HEK293T (cell line): ENCODE measurements around the gene ARHGAP32.

Experiments
- CTCF ChIA-PET: fragments of 350-600 bp; formaldehyde crosslinking; extraction: SDS; loops from one replicate; lab custom pipeline; 2021; ENCODE audit warnings: antibody characterized with exemption, inconsistent platforms; lab: Yijun Ruan, JAX
- POLR2A ChIA-PET: fragments of 350-600 bp; formaldehyde crosslinking; extraction: SDS; loops from one replicate; lab custom pipeline; 2020; ENCODE audit warnings: antibody characterized with exemption, inconsistent platforms; lab: Yijun Ruan, JAX
- DNase-seq: peaks from one replicate; pipeline ENCODE4 v3.0.0; 2012; ENCODE audit warnings: mixed read lengths; ENCODE audit errors: extremely low spot score
- ARNT ChIP-seq: fragments of 450-650 bp; IDR thresholded peaks from 2 replicates; pipeline ENCODE4 v1.6.1; 2017; ENCODE audit warnings: mild to moderate bottlenecking
- BHLHE40 ChIP-seq: fragments of 450-650 bp; IDR thresholded peaks from 2 replicates; pipeline ENCODE4 v1.6.1; 2016; ENCODE audit warnings: mild to moderate bottlenecking, moderate library complexity, borderline replicate concordance
- CTBP1 ChIP-seq: fragments of 450-650 bp; IDR thresholded peaks from 2 replicates; pipeline ENCODE4 v1.6.1; 2016; ENCODE audit warnings: borderline replicate concordance
- ELF4 ChIP-seq: fragments of 450-650 bp; IDR thresholded peaks from 2 replicates; pipeline ENCODE4 v1.6.1; 2017; ENCODE audit warnings: antibody characterized with exemption
- FOXA1 ChIP-seq: fragments of 450-650 bp; IDR thresholded peaks from 2 replicates; pipeline ENCODE4 v1.6.1; 2016; ENCODE audit warnings: mild to moderate bottlenecking
- FOXK2 ChIP-seq: fragments of 450-650 bp; IDR thresholded peaks from 2 replicates; pipeline ENCODE4 v1.6.1; 2016; ENCODE audit warnings: mild to moderate bottlenecking
- FOXM1 ChIP-seq: fragments of 450-650 bp; IDR thresholded peaks from 2 replicates; pipeline ENCODE4 v1.6.1; 2017; ENCODE audit warnings: mild to moderate bottlenecking, borderline replicate concordance
- HDGF ChIP-seq: fragments of 450-650 bp; IDR thresholded peaks from 2 replicates; pipeline ENCODE4 v1.6.1; 2017; ENCODE audit warnings: antibody characterized with exemption, borderline replicate concordance
- L3MBTL2 ChIP-seq: fragments of 450-650 bp; conservative IDR thresholded peaks from 2 replicates; pipeline ENCODE4 v1.6.1; 2016; ENCODE audit warnings: mild to moderate bottlenecking
- LEF1 ChIP-seq: fragments of 450-650 bp; IDR thresholded peaks from 2 replicates; pipeline ENCODE4 v1.6.1; 2017; ENCODE audit warnings: mild to moderate bottlenecking, borderline replicate concordance
- NFRKB ChIP-seq: fragments of 450-650 bp; IDR thresholded peaks from 2 replicates; pipeline ENCODE4 v1.6.1; 2016; ENCODE audit warnings: mild to moderate bottlenecking, moderate library complexity
- SP1 ChIP-seq: fragments of 450-650 bp; IDR thresholded peaks from 2 replicates; pipeline ENCODE4 v1.6.1; 2017
- SUZ12 ChIP-seq: fragments of 450-650 bp; IDR thresholded peaks from 2 replicates; pipeline ENCODE4 v1.6.1; 2016; ENCODE audit warnings: mild to moderate bottlenecking
- TARDBP ChIP-seq: fragments of 450-650 bp; IDR thresholded peaks from 2 replicates; pipeline ENCODE4 v1.6.1; 2016
- ZNF384 ChIP-seq: fragments of 450-650 bp; IDR thresholded peaks from 2 replicates; pipeline ENCODE4 v1.6.1; 2016
- TF ChIP-seq, protein P1 (sequence below): fragments of 450-650 bp; IDR thresholded peaks from 2 replicates; pipeline ENCODE4 v1.6.1; 2016

The ARHGAP32 gene

DNA sequence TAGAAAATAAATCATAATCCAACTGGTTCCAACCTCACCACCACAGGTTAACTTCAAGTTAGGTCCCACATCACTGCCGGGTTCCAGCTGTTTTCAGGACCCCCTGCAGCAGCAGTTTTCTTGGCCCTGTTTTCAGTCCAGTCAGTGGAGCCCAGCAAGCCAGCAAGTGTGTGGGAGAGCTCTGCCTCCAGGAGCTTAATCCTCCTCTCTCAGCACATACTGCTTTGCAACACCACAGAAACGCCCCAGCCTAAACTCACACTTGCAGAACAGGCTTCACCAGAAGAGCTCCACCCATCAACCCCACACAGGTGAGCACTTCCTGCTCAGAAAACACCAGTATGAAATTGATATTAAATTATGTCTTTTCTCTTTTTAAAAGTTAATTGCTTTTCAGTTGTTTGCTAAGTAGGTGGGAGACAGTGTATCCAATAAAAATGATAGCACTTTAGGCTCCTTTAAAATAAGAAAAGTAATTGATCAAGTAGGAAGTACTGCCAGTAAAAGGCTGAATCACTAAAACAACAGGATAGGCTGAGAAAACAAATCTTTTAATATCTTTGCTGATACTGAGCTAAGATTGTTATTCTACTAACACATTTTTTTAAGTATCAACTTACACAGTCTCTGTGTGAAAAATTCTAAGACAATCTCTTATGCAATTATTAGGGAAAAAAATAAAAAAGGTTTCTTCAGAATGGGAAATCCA lies 168.0 kb downstream of the ARHGAP32 start:
- ChIA-PET POLR2A (no interaction called here), CTCF (interaction anchor here (0.7 kb wide), 1 partner anchor 12 kb away, joined by 3 read pairs; no protein-coding TSS in a partner anchor)
- DNase-seq: peak; percentile 31
- TF ChIP-seq LEF1 (no peak), FOXM1 (no peak), ARNT (no peak), TARDBP (no peak), L3MBTL2 (no peak), HDGF (no peak), FOXA1 (no peak), BHLHE40 (no peak), SUZ12 (no peak), NFRKB (no peak), CTBP1 (no peak), ZNF384 (no peak), ELF4 (no peak), SP1 (no peak)
- TF ChIP-seq, protein P1, sequence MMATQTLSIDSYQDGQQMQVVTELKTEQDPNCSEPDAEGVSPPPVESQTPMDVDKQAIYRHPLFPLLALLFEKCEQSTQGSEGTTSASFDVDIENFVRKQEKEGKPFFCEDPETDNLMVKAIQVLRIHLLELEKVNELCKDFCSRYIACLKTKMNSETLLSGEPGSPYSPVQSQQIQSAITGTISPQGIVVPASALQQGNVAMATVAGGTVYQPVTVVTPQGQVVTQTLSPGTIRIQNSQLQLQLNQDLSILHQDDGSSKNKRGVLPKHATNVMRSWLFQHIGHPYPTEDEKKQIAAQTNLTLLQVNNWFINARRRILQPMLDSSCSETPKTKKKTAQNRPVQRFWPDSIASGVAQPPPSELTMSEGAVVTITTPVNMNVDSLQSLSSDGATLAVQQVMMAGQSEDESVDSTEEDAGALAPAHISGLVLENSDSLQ: no peak

- DNase-seq: no peak
- CTCF ChIA-PET: no interaction called here
- TF ChIP-seq BHLHE40: no peak
- TF ChIP-seq NFRKB: no peak
- TF ChIP-seq LEF1: no peak
- no peak for TF ChIP-seq FOXM1
- POLR2A ChIA-PET: no interaction called here
These were observed 170.8 kb downstream of the ARHGAP32 start for GRCh38 chr11:129021295-129021694.

- TF ChIP-seq TARDBP: no peak
- no peak for TF ChIP-seq HDGF
- no peak for TF ChIP-seq SUZ12
- TF ChIP-seq ARNT: no peak
- no peak for TF ChIP-seq BHLHE40
- no peak for TF ChIP-seq SP1
- TF ChIP-seq FOXA1: no peak
- TF ChIP-seq ELF4: no peak
- no peak for TF ChIP-seq NFRKB
- TF ChIP-seq, protein P1: no peak
- no peak for TF ChIP-seq ZNF384
- no peak for TF ChIP-seq FOXM1
- TF ChIP-seq CTBP1: no peak
- TF ChIP-seq FOXK2: no peak
- no peak for TF ChIP-seq LEF1
- TF ChIP-seq L3MBTL2: no peak
- ChIA-PET POLR2A (no interaction called here), CTCF (no interaction called here)
- DNase-seq: no peak
These were observed 173.1 kb downstream of the ARHGAP32 start for GRCh38 chr11:129018991-129019390.

DNA sequence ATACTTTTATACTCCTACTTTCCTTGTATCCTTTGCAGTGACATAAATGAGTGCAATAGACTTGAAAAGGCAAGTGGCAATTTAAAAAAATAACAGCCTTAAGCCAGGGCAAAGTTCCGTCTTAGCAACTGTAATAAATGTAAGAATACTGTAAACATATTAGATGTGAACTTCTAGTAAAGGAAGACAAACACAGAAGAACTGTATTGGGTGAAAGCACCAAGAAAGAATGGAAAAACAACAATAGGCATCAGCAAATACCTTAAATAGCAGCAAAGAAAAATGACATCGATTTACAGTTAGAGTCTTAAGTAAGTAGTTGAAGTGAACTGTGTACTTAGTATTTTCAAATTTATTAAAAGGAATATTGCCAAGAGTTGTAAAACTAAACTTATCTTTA lies 174.0 kb downstream of the ARHGAP32 start:
- CTCF ChIA-PET: no interaction called here

GRCh38 chr11:129013737-129014475 lies 178.2 kb downstream of the ARHGAP32 start:
- TF ChIP-seq FOXM1: no peak
- TF ChIP-seq CTBP1: no peak
- TF ChIP-seq ARNT: no peak
- no peak for TF ChIP-seq HDGF
- TF ChIP-seq L3MBTL2: no peak
- TF ChIP-seq LEF1: no peak
- POLR2A ChIA-PET: no interaction called here
- no peak for DNase-seq
- CTCF ChIA-PET: no interaction called here

More for the DNA sequence above, 174.0 kb downstream of the ARHGAP32 start:
- TF ChIP-seq, protein P1: no peak
- TF ChIP-seq L3MBTL2: no peak
- no peak for TF ChIP-seq BHLHE40
- no peak for TF ChIP-seq ELF4
- TF ChIP-seq TARDBP: no peak
- no peak for TF ChIP-seq CTBP1
- TF ChIP-seq FOXA1: no peak
- no peak for TF ChIP-seq LEF1
- no peak for TF ChIP-seq ZNF384
- no peak for TF ChIP-seq SP1
- TF ChIP-seq FOXK2: no peak
- POLR2A ChIA-PET: no interaction called here
- DNase-seq: no peak

DNA sequence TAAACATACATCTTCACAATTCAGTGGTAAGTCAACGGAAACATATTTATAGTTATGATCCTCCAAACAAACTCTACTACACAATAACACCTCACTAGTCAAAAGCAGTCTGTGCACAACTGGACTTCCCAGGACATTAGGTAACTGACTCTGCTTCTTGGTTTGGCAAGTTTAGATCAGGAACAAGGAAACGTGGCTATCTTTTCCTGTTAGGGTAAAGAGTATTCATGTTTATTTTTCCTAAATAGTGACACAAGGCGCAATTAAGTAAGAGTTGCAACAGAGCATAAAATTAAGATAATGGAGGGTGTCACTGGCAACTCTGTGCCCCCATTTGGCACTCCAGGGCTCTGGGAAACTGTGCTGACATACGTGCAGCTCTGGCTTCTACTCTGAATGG lies 179.2 kb downstream of the ARHGAP32 start:
- POLR2A ChIA-PET: no interaction called here
- CTCF ChIA-PET: no interaction called here
- no peak for DNase-seq
- TF ChIP-seq TARDBP: no peak
- TF ChIP-seq LEF1: no peak
- TF ChIP-seq ARNT: no peak
- no peak for TF ChIP-seq NFRKB
- no peak for TF ChIP-seq FOXM1
- TF ChIP-seq, protein P1: no peak
- no peak for TF ChIP-seq HDGF
- TF ChIP-seq SP1: no peak
- TF ChIP-seq CTBP1: no peak
- no peak for TF ChIP-seq L3MBTL2
- TF ChIP-seq FOXK2: no peak
- TF ChIP-seq FOXA1: no peak
- no peak for TF ChIP-seq BHLHE40
- no peak for TF ChIP-seq ELF4
- TF ChIP-seq ZNF384: no peak
- no peak for TF ChIP-seq SUZ12
